GM19324 (cell line): ENCODE measurements around the gene ZNF107.

ENCODE experiments used
- ATAC-seq: cut with Tn5 transposase; IDR thresholded peaks from one replicate; pipeline ENCODE4 v1.9.1; 2021; ENCODE audit warnings: mild to moderate bottlenecking, moderate library complexity; ENCODE audit not compliant: unreplicated experiment, low FRiP score

The ZNF107 gene

DNA sequence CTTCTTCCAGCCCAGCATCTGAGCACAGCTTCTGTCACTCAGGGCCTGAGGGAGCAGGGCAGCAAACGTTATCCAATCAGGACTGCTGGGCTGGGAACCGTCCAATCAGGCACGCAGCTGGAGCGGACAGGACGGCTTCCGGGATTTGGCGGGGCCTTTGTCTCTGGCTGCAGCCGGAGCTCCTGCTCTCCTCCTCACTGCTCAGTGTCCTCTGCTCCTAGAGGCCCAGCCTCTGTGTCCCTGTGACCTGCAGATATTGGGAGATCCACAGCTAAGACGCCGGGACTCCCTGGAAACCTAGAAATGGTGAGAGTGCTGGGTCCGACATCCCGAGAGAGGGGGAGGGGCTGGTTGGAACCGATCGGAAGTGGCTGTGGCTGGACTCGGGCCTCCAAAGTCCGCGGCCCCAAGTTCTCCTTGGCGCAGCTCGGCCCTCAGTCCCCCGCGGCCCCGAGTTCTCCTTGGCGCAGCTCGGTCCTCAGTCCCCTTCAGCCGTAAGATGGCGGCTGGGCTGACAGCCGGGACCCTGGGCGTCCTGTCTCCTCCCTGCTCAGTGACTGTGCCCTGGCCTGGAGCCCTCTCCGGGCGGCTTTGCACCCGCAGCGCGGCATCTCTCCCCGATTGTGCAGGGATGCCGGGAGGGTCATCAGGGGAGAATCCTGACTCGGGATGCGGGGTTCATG lies at the start of gene ZNF107:
Gene ZNF107, plus strand, starts transcription at position 154 of the 683 bp plus-strand sequence. Its CDS starts 150 bp downstream, at position 304.
- ATAC-seq: peak; percentile 100

DNA sequence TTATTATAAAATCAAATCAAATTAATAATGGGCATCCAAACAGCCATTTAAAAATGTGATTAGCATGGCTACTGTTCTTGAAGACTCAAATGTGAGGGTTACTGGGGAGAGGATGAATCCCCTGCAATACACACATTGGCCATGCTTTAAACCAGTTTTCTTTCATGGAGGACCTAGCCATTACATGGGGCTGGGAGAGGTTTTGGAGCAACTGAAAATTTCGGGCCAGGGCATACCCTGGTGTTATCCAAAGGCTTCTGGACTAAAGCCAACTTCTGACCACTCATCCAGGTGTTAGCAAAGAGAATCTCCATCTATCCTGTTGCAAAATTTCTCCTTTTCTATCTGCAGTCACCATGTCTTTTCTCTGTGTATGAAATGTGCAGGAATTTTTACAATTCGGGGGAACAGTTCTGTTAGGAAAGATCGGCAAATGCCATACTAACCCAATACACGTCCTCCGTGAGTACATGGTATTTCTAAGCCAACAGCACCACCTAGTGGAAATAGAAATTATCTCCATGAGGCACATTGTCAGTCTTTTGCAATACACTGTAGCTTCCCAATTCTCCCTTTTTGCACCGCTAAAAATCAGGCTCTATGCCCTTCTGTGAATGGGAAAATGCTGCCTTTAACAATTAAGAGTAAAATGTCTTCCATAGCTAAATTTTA lies 47.0 kb upstream of the ZNF107 start:
- ATAC-seq: no peak

GRCh38 chr7:64619705-64620104 lies 46.2 kb upstream of the ZNF107 start:
- no peak for ATAC-seq

DNA sequence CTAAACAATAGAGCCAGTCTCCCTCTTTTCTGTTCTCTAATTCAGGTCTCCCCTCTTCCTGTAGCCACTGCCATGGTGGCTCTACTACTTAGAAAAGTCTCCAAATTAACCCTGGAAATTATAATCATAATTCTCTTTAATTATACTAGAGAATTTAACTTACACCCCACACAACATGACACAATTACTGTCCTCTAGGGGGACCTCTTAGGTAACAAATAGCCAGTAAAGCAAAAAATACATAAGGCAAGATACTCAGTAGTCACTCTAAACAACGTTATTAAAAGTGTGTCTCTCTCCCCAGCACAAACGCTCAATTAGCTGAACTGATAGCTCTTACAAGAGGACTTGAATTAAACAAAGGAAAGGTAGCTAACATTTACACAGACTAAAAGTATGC lies 44.3 kb upstream of the ZNF107 start:
- ATAC-seq: no peak

GRCh38 chr7:64625114-64626082 lies 40.5 kb upstream of the ZNF107 start:
- ATAC-seq: no peak

DNA sequence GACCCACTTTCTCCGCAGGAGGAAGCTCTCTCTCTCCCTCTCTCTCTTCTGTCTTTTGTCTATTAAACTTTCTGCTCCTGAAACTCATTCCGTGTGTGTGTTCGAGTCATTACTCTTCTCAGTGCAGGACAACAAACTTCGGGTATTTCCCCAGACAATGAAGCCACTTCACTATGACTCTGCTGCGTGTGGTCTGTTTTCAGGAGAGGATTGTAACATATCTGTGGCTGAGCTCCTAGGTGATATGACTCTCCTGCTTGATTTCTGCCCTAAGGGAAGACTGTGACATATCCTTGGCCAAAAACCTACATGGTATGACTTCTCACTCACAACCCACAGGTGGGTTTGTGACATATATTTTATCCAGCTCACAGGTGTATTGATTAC lies 39.9 kb upstream of the ZNF107 start:
- no peak for ATAC-seq

GRCh38 chr7:64626557-64626956 lies 39.4 kb upstream of the ZNF107 start:
- no peak for ATAC-seq

DNA sequence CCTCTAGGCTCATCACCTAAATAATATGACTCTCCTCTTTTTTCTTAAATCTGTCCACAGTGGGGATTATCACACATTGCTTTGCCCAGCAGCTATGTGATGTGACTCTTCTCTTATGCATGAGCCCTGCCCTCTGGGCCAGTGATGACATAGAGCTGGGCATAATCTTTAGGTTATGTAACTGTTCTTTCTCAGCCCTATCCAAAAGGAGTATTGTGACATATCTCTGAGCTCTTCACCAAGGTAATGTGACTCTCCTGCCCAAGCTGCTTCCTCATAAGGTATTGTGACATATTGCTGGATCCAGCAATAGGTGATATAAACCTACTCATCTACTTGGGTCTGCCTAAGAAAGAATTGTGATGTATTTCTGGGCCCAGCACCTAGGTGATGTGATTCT lies 37.7 kb upstream of the ZNF107 start:
- ATAC-seq: no peak

- ATAC-seq: no peak
These were observed 37.2 kb upstream of the ZNF107 start for GRCh38 chr7:64628721-64629120.

DNA sequence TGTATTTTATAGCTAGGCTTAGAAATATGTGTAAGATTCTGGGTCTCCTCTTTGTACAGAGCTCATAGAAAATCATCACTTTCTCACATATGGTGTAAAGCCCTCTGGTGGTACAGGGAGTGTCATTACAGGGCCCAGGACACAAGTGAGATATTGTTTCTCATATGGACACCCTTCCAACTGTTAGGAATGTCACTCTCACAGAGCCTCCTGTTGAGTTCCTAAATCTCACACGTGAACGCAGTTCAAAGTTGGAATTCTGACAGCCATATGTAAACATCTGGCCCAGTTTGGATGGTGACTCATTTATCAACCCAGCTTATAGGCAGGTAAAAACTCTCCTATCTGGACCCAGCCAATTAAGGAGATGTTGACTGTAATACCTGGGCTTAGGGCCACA lies 35.4 kb upstream of the ZNF107 start:
- no peak for ATAC-seq

DNA sequence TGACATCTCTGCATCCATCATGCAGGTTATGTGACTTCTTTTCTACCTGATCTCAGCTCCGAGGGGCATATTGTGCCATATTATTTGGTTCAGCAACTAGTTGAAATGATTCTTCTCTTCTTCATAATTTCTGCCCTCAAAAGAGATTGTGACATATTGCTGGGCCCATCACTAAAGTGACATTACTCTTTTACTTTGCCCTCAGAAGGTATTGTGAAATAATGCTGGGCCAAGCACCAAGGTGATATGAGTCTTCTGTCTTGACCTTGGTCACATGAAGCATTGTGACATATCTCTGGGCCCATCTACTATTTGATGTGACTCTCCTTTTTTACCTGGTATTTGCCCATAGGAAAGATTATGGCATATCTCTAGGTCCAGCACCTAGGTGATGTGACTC lies 33.9 kb upstream of the ZNF107 start:
- ATAC-seq: no peak

GRCh38 chr7:64633401-64633800 lies 32.5 kb upstream of the ZNF107 start:
- no peak for ATAC-seq

GRCh38 chr7:64634406-64635062 lies 31.4 kb upstream of the ZNF107 start:
- no peak for ATAC-seq

DNA sequence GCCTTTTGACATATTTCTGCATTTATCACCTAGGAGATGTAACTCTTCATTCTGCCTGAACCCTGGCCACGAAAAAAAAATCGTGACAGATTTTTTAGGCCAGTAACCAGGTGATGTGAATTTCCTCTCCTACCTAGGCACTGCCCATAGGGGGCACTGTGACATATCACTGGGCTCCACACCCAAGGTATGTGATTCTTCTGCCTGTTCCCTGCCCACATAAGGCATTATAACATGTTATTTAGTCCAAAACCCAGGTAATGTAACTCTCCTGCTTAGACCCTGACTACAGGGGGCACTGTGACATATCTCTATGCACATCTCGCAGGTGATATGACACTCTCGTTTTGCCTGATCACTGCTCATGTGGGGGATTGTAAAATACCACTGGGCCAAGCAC lies 29.5 kb upstream of the ZNF107 start:
- no peak for ATAC-seq

GRCh38 chr7:64637521-64638445 lies 28.1 kb upstream of the ZNF107 start:
- no peak for ATAC-seq

- no peak for ATAC-seq
These were observed 27.1 kb upstream of the ZNF107 start for GRCh38 chr7:64638822-64639221.

- ATAC-seq: no peak
These were observed 26.5 kb upstream of the ZNF107 start for GRCh38 chr7:64639267-64640001.

DNA sequence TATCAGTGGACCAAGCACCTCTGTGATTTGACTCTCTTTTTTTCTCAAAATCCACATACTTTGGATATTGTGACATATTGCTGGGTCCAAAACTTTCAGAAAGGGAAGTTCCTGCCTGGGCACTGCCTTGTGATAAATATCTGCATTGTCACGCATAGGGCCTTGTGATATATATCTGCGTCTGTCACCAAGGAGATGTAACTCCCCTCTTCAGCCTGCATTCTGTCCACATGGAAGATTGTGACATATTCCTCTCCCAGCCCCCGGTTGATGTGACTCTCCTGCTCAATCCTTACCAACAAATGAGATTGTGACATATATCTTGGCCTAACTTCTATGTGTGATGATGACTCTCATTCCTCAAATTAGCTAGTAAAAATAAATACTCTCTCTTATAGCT lies 25.4 kb upstream of the ZNF107 start:
- ATAC-seq: no peak

GRCh38 chr7:64642046-64642445 lies 23.9 kb upstream of the ZNF107 start:
- ATAC-seq: no peak
